ENCODE results near the gene BIRC7.

Gene BIRC7

DNA sequence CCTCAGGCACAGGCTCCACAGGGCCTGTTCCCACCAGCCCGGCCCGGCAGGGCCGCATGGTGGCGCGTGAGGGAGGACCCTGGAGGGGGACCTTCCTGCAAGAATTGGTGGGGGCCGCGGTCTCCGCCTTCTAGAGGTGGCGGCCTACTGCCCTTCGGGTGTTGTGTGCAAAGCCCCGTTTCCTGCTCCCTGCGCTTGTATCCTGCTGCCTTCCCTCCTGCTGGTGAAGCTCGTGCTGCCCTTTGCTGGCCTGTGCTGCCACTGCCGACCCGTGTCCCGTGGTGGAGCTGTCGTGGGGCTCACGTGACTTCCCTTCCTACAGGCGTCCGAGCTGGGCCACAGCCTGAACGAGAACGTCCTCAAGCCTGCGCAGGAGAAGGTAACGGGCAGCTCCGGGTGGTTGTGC lies 48.8 kb downstream of the BIRC7 start:
- DNase-seq, result no peak

DNA sequence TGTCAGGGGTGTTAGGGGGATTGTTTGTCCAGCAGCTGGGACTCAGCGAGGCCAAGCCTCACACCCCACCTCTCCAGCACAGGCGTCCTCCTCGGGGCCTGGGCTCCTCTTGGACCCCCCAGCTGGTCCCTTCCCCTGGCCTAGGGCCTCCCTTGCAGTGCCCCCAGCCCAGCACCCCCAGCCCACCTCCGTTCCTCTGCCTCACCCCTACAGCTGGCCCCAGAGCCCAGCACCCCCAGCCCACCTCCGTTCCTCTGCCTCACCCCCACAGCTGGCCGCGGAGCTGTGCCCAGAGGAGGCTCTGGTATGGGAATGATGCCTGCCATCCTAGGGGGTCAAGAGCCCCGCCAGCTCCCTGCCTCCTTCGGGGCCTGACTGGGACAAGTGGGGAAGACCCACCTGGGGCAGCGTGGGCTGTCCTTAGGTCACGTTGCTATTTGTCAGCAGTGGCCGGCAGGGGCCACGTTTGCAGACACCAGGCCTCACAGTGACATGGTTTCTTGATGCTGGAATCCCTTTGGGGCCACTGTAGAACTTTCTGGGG lies 49.3 kb downstream of the BIRC7 start:
- no peak for DNase-seq

DNA sequence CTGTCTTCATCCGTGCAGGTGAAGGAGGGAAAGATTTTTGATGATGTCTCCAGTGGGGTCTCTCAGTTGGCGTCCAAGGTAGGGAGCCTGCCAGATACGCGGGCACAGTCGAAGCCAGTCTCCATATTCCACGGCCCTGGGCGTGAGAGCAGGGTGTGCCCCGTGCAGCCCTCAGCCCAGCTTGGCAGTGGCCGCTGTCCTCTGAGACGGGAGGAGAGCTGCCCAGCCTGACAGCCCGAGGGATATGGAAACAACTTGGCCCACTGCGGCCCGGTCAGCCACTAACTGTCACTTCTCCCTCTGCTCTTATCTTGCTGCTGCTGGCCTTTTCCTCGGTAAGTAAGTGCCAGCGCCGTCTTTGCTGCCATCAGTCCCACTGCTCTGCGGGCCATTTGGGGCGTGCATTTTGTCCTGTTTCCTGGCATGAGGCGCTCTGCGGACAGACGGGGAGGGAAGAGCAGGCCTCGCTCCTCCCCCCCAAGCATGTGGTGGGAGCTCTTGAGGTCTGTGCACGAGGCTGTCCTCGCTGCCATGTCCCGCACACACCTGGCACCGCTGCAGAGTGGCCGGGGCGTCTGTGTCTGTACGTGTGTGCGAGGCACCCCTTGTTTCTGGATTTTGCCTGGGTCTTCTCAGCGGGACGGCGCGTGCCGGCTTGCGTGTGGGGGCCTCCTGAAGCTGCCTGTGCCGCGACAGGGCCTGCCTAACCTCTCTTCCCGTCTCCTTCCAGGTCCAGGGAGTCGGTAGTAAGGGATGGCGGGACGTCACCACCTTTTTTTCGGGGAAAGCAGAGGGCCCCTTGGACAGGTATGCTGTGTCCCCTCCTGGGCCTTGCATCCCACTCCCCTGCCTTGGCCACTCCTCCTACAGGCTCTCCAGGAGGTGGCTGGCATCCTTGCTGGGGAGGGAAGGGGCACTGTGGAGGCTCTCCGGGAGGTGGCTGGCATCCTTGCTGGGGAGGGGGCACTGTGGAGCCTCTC lies 50.2 kb downstream of the BIRC7 start:
- no peak for DNase-seq

DNA sequence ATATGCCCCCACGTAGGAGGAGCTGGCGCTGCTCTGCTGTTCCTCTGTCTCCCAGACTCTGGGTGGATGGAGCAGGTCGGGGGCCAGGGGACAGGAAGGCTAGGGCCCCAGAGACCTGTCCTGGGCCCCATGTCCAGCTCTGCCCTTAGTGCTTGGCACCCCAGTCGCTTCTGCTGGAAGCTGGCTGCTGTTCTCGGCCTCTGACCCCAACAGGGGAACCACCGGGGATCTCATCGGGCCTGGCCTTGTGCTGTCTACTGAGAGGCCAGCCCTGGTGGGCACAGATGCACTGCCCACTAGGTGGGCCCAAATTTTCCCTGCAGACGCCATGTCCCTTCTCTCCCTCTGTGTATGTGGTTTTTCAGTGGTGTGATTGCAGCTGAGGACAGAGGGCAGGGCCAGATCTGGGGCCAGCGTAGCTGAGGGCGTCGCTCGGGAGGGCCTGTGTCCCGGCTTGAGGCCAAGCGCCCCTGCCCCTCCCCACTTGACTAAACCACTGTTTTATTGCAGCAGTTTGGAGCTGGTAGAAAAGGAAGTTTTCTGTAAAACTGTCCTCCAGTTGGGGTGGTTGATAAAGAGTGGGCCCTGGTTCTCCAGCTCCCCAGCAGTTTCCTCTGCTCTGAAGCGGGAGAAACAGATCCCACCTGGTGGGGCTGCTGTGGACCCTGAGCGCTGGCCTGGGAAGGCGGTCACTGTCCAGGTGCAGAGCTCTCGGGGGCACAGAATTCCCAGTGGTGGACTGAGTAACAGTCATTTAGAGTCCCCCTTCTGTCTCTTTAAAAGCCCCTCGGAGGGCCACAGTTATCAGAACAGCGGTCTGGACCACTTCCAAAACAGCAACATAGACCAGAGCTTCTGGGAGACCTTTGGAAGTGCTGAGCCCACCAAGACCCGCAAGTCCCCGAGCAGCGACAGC lies 51.3 kb downstream of the BIRC7 start:
- no peak for DNase-seq

DNA sequence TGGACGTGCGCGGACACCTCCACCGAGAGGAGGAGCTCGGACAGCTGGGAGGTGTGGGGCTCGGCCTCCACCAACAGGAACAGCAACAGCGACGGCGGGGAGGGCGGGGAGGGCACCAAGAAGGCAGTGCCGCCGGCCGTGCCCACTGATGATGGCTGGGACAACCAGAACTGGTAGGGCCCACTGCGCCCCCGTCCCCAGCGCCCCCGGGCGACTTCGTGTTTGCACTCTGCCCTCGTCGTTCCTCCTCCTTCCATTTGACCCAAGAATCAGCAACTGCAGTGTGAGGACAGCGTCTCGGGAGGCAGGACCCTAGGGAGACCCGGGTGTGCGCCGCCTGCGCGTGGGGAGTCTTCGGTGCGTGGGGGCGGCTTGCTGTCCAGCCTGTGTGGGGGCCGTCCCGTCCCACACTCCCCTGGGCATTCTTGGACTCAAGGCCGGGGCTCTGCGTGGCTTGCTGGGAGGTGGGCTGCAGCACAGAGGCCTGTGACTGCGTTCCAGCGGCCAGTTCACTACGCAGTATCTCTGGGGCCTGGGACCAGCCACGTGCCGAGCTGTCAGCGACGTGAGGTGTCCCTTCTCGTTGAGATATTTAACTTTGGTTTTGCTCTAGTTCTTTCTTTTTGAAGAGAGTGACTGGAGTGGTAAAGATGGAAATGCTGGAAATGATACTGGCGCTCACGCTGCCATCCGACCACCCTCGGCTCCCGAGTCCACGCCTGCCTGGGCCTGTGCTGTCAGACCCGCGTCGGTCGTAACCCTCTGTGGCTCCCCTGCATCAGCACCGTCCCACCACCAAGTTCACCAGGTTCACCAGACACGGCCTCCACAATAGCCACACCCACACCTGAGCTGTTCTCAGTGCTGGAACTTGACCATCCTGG lies 52.2 kb downstream of the BIRC7 start:
- DNase-seq, result no peak

DNA sequence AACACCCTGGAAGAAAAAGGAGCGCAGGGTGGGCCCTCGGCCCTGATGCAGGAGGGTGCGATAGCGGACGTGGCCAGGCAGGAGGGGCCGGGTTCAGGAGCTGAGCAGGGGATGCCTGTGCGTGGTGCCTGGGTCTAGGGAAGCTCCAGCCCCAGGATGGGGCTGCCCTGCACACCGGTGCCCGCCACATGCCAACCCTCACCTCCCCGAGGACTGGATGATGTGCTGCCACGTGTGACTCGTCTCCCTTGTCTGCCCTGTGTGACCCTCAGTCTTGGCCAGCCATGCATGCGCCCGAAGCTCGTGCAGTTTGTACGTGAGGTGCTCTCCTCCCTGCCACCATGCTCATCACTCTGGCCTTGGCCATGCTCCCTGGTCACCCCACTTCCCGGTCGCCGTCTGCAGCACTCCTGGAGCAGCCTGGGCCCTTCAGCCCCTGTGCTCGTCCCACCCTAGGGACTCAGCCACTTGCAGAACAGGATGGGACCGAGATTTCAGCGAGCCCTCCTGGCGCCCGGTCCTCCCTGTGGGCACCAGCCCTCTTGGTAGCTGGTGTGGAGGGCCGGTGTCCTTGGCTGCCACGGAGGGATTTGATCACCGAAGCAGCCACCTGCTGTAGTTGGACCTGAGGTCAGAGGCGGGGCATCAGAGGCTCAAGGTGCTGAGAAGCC lies 53.0 kb downstream of the BIRC7 start:
- DNase-seq, result no peak

DNA sequence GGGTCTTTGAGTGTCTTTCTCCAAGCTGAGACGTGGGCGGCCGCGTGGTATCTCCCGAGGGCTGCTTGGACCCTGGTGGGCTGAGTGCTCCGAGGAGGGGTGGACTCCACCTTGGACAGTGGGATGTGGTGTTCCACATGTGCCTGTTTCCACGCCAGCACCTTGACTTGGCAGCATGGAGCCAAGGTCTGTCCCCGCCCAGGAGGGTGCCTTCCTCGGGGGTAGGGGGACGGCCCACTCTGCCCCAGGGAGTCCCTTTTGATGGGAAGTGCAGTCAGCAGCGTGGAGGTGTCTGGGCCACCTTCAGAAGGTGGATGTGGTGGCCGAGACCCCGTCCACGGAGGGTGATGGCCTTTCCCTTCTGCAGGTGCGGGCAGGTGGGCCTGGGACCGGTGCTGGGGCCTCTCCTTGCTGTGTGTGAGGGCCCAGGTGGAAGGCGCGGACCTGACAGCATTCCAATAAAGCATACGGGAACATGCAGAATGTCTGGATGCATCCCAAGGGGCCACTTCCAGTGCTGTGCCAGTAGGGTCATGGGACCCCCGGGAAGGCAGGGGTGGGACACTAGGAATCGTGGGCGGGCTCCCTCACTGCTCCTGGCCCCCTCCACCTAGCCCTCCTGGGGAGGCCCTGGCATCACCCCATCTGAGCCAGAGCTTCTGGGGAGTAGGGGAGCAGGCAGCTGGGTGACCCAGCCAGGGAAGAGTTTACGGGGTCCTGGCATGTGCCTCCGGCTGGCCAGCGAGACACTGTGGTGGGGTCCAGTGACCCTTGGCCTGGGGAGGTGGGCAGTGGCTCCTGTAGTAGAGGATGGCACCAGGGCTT lies 53.8 kb downstream of the BIRC7 start:
- DNase-seq, result no peak

All from SHP77 (cell line).